Activated CD4-positive, alpha-beta T cell treated with anti-CD3 and anti-CD28 coated beads, Interleukin-2, Interleukin-6, amounts not matched to agents 100 ng/mL and 50 ng/mL, durations not matched to agents 16 hours and 8 hours (primary cell): ENCODE data around the gene SYNPO.

ENCODE experiments used
- DNase-seq: peaks from one replicate; pipeline ENCODE4 v3.0.0-alpha.2; 2020

SYNPO gene

GRCh38 chr5:150640311-150641005 is at the start of gene SYNPO:
SYNPO (plus strand) TSS chr5:150640660; CDS start chr5:150648276, 7,616 bp downstream.
- DNase-seq = no peak

DNA sequence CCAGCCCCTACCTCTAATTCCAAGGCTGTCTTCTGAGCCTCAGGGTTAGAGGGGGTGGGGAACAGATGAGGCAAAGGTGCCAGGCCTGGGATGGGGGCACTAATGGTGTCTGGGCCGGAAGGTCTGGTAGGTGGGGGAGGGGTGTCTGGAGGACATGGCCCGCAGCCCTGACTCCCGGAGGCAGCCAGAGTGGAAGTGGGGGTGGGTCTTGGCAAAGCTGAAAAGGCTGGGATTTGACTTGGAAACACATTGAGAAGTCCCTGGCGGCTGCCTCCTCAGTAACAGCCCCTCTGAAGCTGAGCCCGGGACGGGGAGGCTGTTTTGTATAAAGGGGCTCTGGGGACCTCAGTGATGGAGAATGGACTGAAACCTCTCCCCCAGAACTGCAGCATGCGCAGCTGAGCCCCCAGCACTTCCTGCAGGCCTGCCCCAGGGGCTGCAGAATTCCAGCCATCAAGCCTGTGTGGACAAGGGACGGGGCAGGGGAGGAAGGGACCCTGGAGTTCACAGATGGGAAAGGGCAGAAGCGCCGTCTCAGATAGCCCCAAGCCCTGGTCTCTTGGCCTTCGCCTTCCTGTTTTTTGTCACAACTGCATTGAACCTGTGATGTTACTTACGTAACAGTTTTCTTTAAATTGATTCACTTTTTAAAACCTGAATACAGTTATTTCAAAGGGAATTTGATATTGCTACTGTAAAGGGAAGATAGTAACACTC is 49.3 kb upstream of the SYNPO start:
- no peak for DNase-seq

GRCh38 chr5:150593593-150593992 is 46.9 kb upstream of the SYNPO start:
- DNase-seq = no peak

DNA sequence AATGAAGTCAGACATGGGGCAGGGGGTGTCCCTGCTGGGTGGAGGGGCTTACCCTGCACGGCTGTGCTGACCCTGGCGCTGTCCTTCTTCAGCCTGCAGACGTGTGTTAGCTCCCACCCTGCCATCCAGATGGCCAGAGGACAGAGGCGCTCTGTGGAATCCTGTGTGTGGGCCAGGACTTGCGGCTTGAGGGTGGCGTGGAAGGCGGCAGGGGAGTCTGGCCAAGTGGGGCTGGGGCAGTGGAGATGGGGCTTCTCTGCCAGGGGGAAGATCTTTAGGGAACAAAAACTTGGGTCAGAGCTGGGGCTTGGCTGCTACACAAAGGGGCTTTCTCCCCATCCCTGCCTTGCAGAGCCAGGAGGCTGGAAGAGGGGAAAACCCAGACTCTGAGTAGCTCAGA is 46.5 kb upstream of the SYNPO start:
- no peak for DNase-seq

GRCh38 chr5:150595466-150596031 is 44.9 kb upstream of the SYNPO start:
- no peak for DNase-seq

- no peak for DNase-seq
Measured at GRCh38 chr5:150596313-150596712, 44.1 kb upstream of the SYNPO start.

GRCh38 chr5:150596826-150597225 is 43.6 kb upstream of the SYNPO start:
- no peak for DNase-seq

- no peak for DNase-seq
Measured at GRCh38 chr5:150598006-150598405, 42.5 kb upstream of the SYNPO start.

- no peak for DNase-seq
Measured at GRCh38 chr5:150598821-150599273, 41.6 kb upstream of the SYNPO start.

GRCh38 chr5:150599281-150599680 is 41.2 kb upstream of the SYNPO start:
- no peak for DNase-seq

GRCh38 chr5:150599917-150600511 is 40.4 kb upstream of the SYNPO start:
- no peak for DNase-seq

- no peak for DNase-seq
Measured at GRCh38 chr5:150600616-150601490, 39.6 kb upstream of the SYNPO start.

GRCh38 chr5:150601491-150602345 is 38.7 kb upstream of the SYNPO start:
- DNase-seq = no peak

DNA sequence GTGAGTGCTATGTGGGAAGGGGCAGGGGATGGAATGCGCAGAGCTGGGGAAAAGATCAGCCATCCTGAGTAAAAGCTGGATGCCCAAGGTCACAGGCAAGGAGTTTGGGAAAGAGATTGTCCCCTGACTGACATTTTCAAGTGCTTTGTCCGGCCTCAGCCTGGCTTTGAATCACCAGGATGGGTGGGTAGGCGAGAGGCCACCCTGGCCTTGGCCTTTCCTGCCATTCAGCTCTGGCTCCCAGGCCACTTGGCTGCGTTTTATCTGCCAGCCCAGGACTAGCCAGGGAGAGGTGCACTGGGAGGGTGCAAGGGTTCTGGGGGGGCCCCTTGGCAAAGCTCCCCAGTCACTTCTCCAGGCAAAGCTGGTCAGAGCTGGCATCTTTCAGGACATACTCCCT is 37.4 kb upstream of the SYNPO start:
- no peak for DNase-seq

- no peak for DNase-seq
Measured at GRCh38 chr5:150603491-150603890, 37.0 kb upstream of the SYNPO start.

DNA sequence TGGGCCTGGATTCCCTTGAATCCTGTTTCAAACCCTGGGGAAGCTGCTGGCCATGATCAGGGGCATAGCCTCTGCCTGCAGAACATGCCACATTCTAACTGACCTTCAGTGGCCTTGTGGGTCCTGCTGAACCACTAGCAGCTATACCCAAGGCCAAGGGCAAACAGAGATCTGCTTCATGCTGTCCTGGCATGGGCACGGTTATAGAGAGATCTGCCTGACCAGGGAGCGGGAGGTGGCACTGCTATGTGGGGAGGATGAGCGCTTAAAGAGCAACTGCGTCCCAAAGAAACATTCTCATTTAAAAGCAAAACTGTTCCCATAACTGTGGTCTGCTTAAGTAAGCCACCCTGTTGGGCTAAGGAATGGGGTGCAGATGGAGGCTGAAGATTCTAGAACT is 36.5 kb upstream of the SYNPO start:
- DNase-seq = no peak

- no peak for DNase-seq
Measured at GRCh38 chr5:150604894-150605440, 35.5 kb upstream of the SYNPO start.

- no peak for DNase-seq
Measured at GRCh38 chr5:150605546-150605945, 34.9 kb upstream of the SYNPO start.

GRCh38 chr5:150606476-150606875 is 34.0 kb upstream of the SYNPO start:
- DNase-seq = no peak

DNA sequence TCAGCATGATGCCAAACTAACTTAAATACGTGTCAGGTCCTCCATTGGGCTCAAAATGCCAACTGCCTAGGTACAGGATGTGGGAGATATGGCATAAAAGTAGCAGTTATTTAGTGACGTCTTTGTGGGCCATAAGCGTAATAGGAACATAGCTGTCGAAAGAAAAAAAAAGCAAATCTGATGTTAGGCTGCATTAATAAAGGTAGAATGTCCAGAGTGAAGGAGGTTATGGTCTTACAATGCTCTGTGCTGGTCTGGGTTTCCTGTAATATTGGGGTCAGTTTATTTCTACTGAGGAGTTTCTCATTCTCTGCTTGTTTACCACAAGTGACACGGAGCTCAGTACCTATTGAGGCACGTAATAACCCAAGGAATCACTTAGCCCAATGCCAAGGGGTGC is 33.4 kb upstream of the SYNPO start:
- DNase-seq = no peak

GRCh38 chr5:150607991-150608390 is 32.5 kb upstream of the SYNPO start:
- no peak for DNase-seq
